ENCODE measurements around the gene CCDC88C.
"Not testable (repeated sequence)": the region's sequence is repeated elsewhere in the genome, so short reads cannot be mapped to it uniquely, and the experiment has no call there.

The CCDC88C gene

GRCh38 chr14:91242635-91243034 lies 175.0 kb downstream of the CCDC88C start:
- no peak for DNase-seq (ENCODE audit: low spot score)

- no peak for DNase-seq (ENCODE audit: low spot score)
Measured at GRCh38 chr14:91241863-91242262, 175.8 kb downstream of the CCDC88C start.

- no peak for DNase-seq (ENCODE audit: low spot score)
Measured at GRCh38 chr14:91238661-91239060, 179.0 kb downstream of the CCDC88C start.

- no peak for DNase-seq (ENCODE audit: low spot score)
Measured at GRCh38 chr14:91238085-91238484, 179.5 kb downstream of the CCDC88C start.

- peak; percentile 88 for DNase-seq (ENCODE audit: low spot score)
Measured at GRCh38 chr14:91237219-91237618, 180.4 kb downstream of the CCDC88C start.

GRCh38 chr14:91235841-91236240 lies 181.8 kb downstream of the CCDC88C start:
- DNase-seq (ENCODE audit: low spot score) = no peak

- DNase-seq (ENCODE audit: low spot score) = no peak
Measured at GRCh38 chr14:91234791-91235114, 182.9 kb downstream of the CCDC88C start.

- DNase-seq (ENCODE audit: low spot score) = no peak
Measured at GRCh38 chr14:91233936-91234790, 183.5 kb downstream of the CCDC88C start.

- DNase-seq (ENCODE audit: low spot score) = no peak
Measured at GRCh38 chr14:91232603-91233002, 185.0 kb downstream of the CCDC88C start.

- no peak for DNase-seq (ENCODE audit: low spot score)
Measured at GRCh38 chr14:91232052-91232451, 185.6 kb downstream of the CCDC88C start.

- DNase-seq (ENCODE audit: low spot score) = peak; percentile 40
Measured at GRCh38 chr14:91231446-91231845, 186.2 kb downstream of the CCDC88C start.

GRCh38 chr14:91230397-91231035 lies 187.1 kb downstream of the CCDC88C start:
- DNase-seq (ENCODE audit: low spot score) = peak; percentile 48

- DNase-seq (ENCODE audit: low spot score) = peak; percentile 47
Measured at GRCh38 chr14:91229743-91230200, 187.8 kb downstream of the CCDC88C start.

GRCh38 chr14:91229005-91229382 lies 188.6 kb downstream of the CCDC88C start:
- no peak for DNase-seq (ENCODE audit: low spot score)

- DNase-seq (ENCODE audit: low spot score) = no peak
Measured at GRCh38 chr14:91228112-91229004, 189.3 kb downstream of the CCDC88C start.

- no peak for DNase-seq (ENCODE audit: low spot score)
Measured at GRCh38 chr14:91227183-91227628, 190.4 kb downstream of the CCDC88C start.

- DNase-seq (ENCODE audit: low spot score) = not testable (repeated sequence)
Measured at GRCh38 chr14:91226360-91226759, 191.3 kb downstream of the CCDC88C start.

- DNase-seq (ENCODE audit: low spot score) = no peak
Measured at GRCh38 chr14:91225025-91225424, 192.6 kb downstream of the CCDC88C start.

GRCh38 chr14:91223028-91223783 lies 194.4 kb downstream of the CCDC88C start:
- no peak for DNase-seq (ENCODE audit: low spot score)

All from AG20443 (cell line).